Measurements from ENCODE around the gene BTLA.

The BTLA gene

DNA sequence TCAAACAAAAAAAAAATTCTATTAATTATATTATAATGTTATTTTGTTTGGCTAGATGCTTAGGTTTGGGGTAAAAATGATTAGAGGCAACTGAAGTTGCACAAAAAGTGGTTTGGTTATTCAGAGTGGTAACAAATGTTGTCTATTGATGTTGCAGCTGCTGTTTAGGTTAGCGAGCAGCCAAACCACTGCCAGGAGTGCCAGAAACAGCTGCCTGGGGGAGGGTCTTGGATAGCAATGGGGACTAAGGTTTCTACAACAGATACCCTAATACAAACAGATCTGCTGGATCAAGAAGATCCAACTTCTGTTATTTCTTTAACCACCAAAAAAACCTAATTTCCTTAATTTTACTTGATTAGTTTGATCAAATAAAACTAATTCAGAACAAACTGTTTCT, 26.6 kb downstream of the BTLA start:
- no peak overlapping the region for H2AFZ ChIP-seq
- no peaks in the 10 kb centered on the region for H3K27me3 ChIP-seq (ENCODE audit: control insufficient read depth, insufficient read depth, low read length)
- H3K9me3 ChIP-seq (ENCODE audit: control insufficient read depth, low read length): no peaks in the 10 kb centered on the region
- H3K9ac ChIP-seq: no peak overlapping the region
- TF ChIP-seq, protein P1, sequence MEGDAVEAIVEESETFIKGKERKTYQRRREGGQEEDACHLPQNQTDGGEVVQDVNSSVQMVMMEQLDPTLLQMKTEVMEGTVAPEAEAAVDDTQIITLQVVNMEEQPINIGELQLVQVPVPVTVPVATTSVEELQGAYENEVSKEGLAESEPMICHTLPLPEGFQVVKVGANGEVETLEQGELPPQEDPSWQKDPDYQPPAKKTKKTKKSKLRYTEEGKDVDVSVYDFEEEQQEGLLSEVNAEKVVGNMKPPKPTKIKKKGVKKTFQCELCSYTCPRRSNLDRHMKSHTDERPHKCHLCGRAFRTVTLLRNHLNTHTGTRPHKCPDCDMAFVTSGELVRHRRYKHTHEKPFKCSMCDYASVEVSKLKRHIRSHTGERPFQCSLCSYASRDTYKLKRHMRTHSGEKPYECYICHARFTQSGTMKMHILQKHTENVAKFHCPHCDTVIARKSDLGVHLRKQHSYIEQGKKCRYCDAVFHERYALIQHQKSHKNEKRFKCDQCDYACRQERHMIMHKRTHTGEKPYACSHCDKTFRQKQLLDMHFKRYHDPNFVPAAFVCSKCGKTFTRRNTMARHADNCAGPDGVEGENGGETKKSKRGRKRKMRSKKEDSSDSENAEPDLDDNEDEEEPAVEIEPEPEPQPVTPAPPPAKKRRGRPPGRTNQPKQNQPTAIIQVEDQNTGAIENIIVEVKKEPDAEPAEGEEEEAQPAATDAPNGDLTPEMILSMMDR (IDR thresholded peaks at IDR 0.05): no peak
- H3K79me2 ChIP-seq: no peaks in the 10 kb centered on the region
- no peak overlapping the region for H3K27ac ChIP-seq
- H3K4me1 ChIP-seq: no peaks in the 10 kb centered on the region
- no peaks in the 10 kb centered on the region for H3K36me3 ChIP-seq (ENCODE audit: control insufficient read depth, insufficient read depth, low read length)
- no peak overlapping the region for H3K4me3 ChIP-seq (ENCODE audit: low read depth, low read length)
- no peak overlapping the region for H3K4me2 ChIP-seq (ENCODE audit: low read length)

DNA sequence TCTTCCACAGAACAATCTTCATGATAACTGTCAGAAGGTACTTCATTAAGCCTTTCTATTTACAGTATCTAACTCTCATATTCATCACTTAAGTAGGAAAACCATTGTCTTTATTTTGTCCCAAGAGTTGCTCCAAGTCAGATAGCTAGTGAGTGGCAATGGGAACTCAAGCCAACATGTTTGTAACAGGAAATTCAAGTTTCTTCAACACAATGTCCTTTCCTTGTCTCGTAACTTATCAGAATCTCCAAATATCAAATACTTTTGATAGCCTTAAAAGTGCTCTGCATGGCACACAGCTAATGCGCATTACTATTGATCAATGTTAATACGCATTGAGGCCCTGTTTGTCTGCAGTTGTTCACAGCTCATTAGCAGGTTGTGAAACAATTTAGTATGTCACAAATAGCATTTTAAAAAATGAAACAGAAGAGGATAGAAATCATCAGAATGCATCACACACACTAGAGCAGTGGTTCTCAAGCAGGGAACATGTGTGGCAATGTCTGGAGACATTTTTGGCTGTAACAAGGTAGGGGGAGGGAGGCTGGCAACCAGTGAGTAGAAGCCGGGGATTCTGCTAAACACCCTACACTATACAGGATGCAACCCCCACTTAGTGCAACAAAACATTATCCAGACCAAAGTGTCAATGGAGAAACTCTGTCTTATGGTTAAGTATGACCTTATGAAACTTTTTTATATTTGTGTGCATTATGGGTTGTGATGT, 27.5 kb downstream of the BTLA start:
- no peak overlapping the region for H3K4me2 ChIP-seq (ENCODE audit: low read length)
- no peak overlapping the region for H3K27ac ChIP-seq
- H2AFZ ChIP-seq: no peak overlapping the region
- H3K9me3 ChIP-seq (ENCODE audit: control insufficient read depth, low read length): no peaks in the 10 kb centered on the region
- H3K79me2 ChIP-seq: no peaks in the 10 kb centered on the region
- H3K36me3 ChIP-seq (ENCODE audit: control insufficient read depth, insufficient read depth, low read length): no peaks in the 10 kb centered on the region
- no peak overlapping the region for H3K4me3 ChIP-seq (ENCODE audit: low read depth, low read length)
- H3K27me3 ChIP-seq (ENCODE audit: control insufficient read depth, insufficient read depth, low read length): no peaks in the 10 kb centered on the region
- TF ChIP-seq, protein P1 (IDR thresholded peaks at IDR 0.05): no peak
- no peak overlapping the region for H3K9ac ChIP-seq
- no peaks in the 10 kb centered on the region for H3K4me1 ChIP-seq

DNA sequence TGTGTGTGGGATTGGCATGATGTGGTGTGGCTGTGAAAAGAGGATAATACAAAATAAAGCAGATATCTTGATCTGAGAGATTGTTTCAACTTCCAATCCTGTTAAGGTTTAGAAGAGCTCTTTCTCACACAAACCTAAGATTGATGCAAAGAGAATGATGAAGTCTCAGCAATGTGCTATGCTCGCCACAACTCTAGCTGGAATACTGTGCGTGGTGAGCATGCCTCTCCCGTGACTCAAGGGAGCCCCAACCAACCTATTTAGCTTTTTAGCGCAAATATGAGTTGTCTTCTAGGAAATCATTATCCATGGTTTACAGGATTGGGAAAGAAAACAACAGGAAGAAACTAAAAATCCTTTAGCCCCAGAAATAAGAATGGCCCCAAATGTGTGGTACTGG, 28.5 kb downstream of the BTLA start:
- TF ChIP-seq, protein P1 (IDR thresholded peaks at IDR 0.05): no peak
- Histone ChIP-seq H3K4me2 (ENCODE audit: low read length) (no peak overlapping the region), H3K4me1 (no peaks in the 10 kb centered on the region), H3K27me3 (ENCODE audit: control insufficient read depth, insufficient read depth, low read length) (no peaks in the 10 kb centered on the region), H2AFZ (no peak overlapping the region), H3K27ac (no peak overlapping the region), H3K79me2 (no peaks in the 10 kb centered on the region), H3K9me3 (ENCODE audit: control insufficient read depth, low read length) (no peaks in the 10 kb centered on the region), H3K4me3 (ENCODE audit: low read depth, low read length) (no peak overlapping the region), H3K36me3 (ENCODE audit: control insufficient read depth, insufficient read depth, low read length) (no peaks in the 10 kb centered on the region), H3K9ac (no peak overlapping the region)

DNA sequence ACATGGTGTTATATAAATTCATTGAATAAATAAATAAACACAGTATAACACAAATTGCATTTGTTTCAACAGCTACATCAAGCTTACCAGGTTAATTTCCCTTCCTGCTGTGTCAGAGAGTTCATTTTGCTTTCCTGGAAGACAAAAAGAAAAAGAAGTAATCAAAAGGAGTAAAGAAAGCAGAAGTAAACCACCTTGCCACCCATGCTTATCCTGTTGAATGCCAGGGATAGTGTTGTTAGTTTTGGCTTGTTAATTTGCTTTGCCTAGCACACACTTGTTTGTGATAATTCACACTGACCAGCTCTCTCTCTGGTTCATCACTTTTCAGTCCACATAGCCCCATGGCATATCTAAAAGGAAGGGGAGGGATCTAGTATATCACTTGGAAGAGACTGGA, 29.6 kb downstream of the BTLA start:
- Histone ChIP-seq H3K4me1 (no peaks in the 10 kb centered on the region), H3K27ac (no peak overlapping the region), H3K9ac (no peak overlapping the region), H3K9me3 (ENCODE audit: control insufficient read depth, low read length) (no peaks in the 10 kb centered on the region), H3K4me2 (ENCODE audit: low read length) (no peak overlapping the region), H3K27me3 (ENCODE audit: control insufficient read depth, insufficient read depth, low read length) (no peaks in the 10 kb centered on the region), H3K36me3 (ENCODE audit: control insufficient read depth, insufficient read depth, low read length) (no peaks in the 10 kb centered on the region), H3K79me2 (no peaks in the 10 kb centered on the region), H2AFZ (no peak overlapping the region), H3K4me3 (ENCODE audit: low read depth, low read length) (no peak overlapping the region)
- TF ChIP-seq, protein P1 (IDR thresholded peaks at IDR 0.05): no peak

DNA sequence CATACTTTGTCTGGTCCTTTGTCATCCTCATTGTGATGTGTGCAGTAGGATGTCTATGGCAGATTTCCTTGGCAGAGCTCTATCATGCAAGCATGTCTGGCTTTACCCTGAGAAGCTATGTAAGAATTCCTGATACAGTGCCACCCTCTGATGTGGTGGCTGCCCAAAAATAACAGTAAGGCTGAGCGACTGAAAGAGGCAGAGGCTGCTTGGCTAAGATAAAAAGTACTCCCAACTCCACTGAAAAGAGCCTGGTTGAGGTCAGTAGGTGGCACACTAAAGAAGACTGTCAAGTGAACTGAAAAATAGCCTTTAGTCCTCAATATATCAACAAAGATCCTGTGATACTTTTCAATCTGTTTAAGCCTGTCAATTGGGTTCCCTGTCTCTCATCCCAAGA, 31.7 kb downstream of the BTLA start:
- Histone ChIP-seq H3K9ac (no peak overlapping the region), H3K27me3 (ENCODE audit: control insufficient read depth, insufficient read depth, low read length) (no peaks in the 10 kb centered on the region)

More for the DNA sequence above, 31.7 kb downstream of the BTLA start:
- Histone ChIP-seq H2AFZ (no peak overlapping the region), H3K79me2 (no peaks in the 10 kb centered on the region), H3K4me2 (ENCODE audit: low read length) (no peak overlapping the region), H3K36me3 (ENCODE audit: control insufficient read depth, insufficient read depth, low read length) (no peaks in the 10 kb centered on the region), H3K27ac (no peak overlapping the region), H3K4me3 (ENCODE audit: low read depth, low read length) (no peak overlapping the region), H3K4me1 (no peaks in the 10 kb centered on the region), H3K9me3 (ENCODE audit: control insufficient read depth, low read length) (no peaks in the 10 kb centered on the region)
- TF ChIP-seq, protein P1 (IDR thresholded peaks at IDR 0.05): no peak
